Caco-2 (cell line): Measurements from ENCODE around the gene CLIC5. TPM values are rescaled to one million over a fixed set of nuclear protein-coding genes. Genes with fewer than 3 reads are reported as not detected.

Experiments
- BruUV-seq: library from RNA; stranded (reverse); fragments of 400-500 nt; replicated peaks from 2 replicates; lab custom pipeline; 2021; lab: Mats Ljungman, UMichigan
- CTCF ChIA-PET: fragments of 300-600 bp; sonication (Branson Sonifier 250); formaldehyde crosslinking; loops from one replicate; lab custom pipeline; 2022; ENCODE audit warnings: antibody characterized with exemption; lab: Charles Lee
- POLR2A ChIA-PET: fragments of 300-600 bp; sonication (Branson Sonifier 250); formaldehyde crosslinking; loops from one replicate; lab custom pipeline; 2022; ENCODE audit warnings: antibody characterized with exemption; lab: Charles Lee
- DNase-seq, 2 experiments: peaks; one replicate each; pipeline versions ENCODE4 v3.0.0 to v3.0.0-alpha.2; 2020 to 2022
- H3K27me3 ChIP-seq: replicated peaks from 2 replicates; pipeline ENCODE4 v1.6.0; 2011; ENCODE audit warnings: low read length; ENCODE audit not compliant: control insufficient read depth, insufficient read depth
- H3K36me3 ChIP-seq: 2 replicates; pipeline ENCODE4 v1.5.1; 2011; ENCODE audit warnings: low read length; ENCODE audit not compliant: control insufficient read depth, insufficient read depth
- H3K4me1 ChIP-seq: fragments of 250-450 bp; sonication (Bioruptor Pico); 2 replicates; pipeline ENCODE4 v1.5.1; 2020; ENCODE audit warnings: mild to moderate bottlenecking
- H3K4me3 ChIP-seq: 2 replicates; pipeline ENCODE4 v1.5.1; 2011; ENCODE audit warnings: low read depth, mild to moderate bottlenecking, control low read depth, low read length
- H3K9me3 ChIP-seq: fragments of 250-450 bp; sonication (Bioruptor Pico); 2 replicates; pipeline ENCODE4 v1.5.1; 2020; ENCODE audit warnings: mild to moderate bottlenecking, moderate library complexity
- H3K27ac Mint-ChIP-seq: one replicate; pipeline ENCODE4 v1.8.0; 2022; ENCODE audit warnings: mixed read lengths; ENCODE audit not compliant: unreplicated experiment
- H3K27me3 Mint-ChIP-seq: one replicate; pipeline ENCODE4 v1.8.0; 2022; ENCODE audit warnings: mixed read lengths; ENCODE audit not compliant: insufficient read depth, unreplicated experiment
- H3K36me3 Mint-ChIP-seq: one replicate; pipeline ENCODE4 v1.8.0; 2022; ENCODE audit warnings: mild to moderate bottlenecking, mixed read lengths; ENCODE audit not compliant: insufficient read depth, unreplicated experiment
- H3K4me1 Mint-ChIP-seq: one replicate; pipeline ENCODE4 v1.8.0; 2022; ENCODE audit warnings: low read depth, mixed read lengths; ENCODE audit not compliant: unreplicated experiment
- H3K4me3 Mint-ChIP-seq: one replicate; pipeline ENCODE4 v1.8.0; 2022; ENCODE audit warnings: mild to moderate bottlenecking, moderate library complexity, mixed read lengths; ENCODE audit not compliant: unreplicated experiment
- H3K9me3 Mint-ChIP-seq: one replicate; pipeline ENCODE4 v1.8.0; 2022; ENCODE audit warnings: mixed read lengths; ENCODE audit not compliant: unreplicated experiment
- intact Hi-C: fragments of 100-400 bp; cut with micrococcal nuclease; formaldehyde crosslinking; loops from one replicate; pipeline ENCODE4 v1.10.0; 2022; ENCODE audit not compliant: unreplicated experiment
- total RNA-seq: library from RNA; stranded (reverse); gene quantifications from 2 replicates; pipeline ENCODE4 v1.2.3, GENCODE V29; 2022
- TF ChIP-seq, protein P1 (sequence below), 2 experiments: fragments of 200-600 bp in 1 of 2; IDR thresholded peaks; 1 replicate in 1 of 2; 2 replicates in 1 of 2; pipeline versions ENCODE4 v1.5.1 to v1.8.0; 2011 to 2022; ENCODE audit warnings: antibody characterized with exemption in 1 of 2, control low read depth in 1 of 2, inconsistent platforms in 1 of 2, low read depth in 1 of 2, low read length in 1 of 2, mild to moderate bottlenecking in 1 of 2, moderate library complexity in 1 of 2; ENCODE audit not compliant: insufficient read depth in 1 of 2, severe bottlenecking in 1 of 2, unreplicated experiment in 1 of 2

CLIC5 gene
- total RNA-seq, 1 experiment from 2014 or later: 15.1 TPM

DNA sequence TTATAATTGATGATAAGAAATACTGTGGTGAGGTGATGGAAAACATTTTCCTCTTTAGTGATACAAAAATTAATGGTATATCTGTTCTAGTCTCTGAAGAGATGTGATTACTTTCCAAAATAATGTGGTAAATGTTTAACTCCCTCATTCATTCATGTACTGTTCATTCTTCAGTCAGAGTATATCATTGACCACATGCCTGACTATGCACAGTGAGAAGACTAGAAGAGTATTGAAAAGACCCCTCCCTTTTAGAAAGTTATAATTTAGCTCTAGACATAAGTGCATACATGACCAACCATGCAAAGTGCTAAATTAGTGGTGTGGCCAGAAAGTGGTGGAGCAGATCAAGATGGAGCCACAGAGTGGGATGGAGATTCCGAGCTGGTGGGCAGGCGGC is 133.0 kb downstream of the CLIC5 start:
- POLR2A ChIA-PET: no interaction called here

DNA sequence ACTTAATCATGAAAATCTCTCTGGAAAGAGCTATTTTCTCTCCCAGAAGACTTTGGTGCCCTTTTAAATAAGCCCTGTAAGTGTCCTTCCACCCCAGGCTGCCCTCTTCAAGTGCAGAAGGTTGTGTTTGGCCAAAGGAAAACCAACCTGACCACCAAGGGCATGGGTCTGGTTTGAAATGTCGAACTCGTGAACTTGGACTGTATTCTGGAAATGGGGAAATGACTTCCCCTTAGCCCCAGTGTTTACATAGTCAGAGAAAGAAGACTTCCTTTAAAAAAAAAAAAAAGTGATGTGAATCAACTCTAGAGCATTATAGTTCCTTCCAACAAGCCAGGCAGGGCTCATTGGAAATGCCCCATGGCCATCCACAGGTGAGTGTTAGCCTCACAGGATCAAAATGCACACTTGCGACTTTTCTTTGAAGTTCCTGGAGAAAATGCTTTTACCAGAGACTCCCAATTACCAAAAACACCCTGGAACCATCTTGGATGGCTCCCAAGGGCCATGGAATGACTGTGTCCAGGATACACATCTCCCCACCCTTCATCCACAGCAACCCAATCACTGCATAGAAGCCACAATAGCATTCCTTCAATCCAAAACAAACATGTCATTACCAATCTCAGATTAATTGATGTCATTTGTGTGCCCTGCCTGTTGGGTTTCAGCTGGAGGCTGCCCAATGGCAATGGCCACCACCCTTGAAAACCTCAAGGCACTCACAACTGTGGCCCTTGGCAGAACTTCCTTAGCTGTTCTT is 133.8 kb downstream of the CLIC5 start:
- ChIA-PET POLR2A (no interaction called here), CTCF (no interaction called here)
- Histone ChIP-seq H3K9me3 (no peaks in the 10 kb centered on the region), H3K27me3 (no peaks in the 10 kb centered on the region), H3K36me3 (no peaks in the 10 kb centered on the region), H3K4me1 (peaks cover 41% of the 10 kb centered on the region), H3K4me3 (no peak overlapping the region)
- no peaks in the 10 kb centered on the region for H3K27me3 Mint-ChIP-seq
- intact Hi-C loops: loop anchor here (2.0 kb wide), 1 partner anchor 41 kb away; no protein-coding TSS in a partner anchor
- peaks cover 23% of the 10 kb centered on the region for H3K4me1 Mint-ChIP-seq
- peaks cover 20% of the 10 kb centered on the region for H3K9me3 Mint-ChIP-seq
- TF ChIP-seq, protein P1, sequence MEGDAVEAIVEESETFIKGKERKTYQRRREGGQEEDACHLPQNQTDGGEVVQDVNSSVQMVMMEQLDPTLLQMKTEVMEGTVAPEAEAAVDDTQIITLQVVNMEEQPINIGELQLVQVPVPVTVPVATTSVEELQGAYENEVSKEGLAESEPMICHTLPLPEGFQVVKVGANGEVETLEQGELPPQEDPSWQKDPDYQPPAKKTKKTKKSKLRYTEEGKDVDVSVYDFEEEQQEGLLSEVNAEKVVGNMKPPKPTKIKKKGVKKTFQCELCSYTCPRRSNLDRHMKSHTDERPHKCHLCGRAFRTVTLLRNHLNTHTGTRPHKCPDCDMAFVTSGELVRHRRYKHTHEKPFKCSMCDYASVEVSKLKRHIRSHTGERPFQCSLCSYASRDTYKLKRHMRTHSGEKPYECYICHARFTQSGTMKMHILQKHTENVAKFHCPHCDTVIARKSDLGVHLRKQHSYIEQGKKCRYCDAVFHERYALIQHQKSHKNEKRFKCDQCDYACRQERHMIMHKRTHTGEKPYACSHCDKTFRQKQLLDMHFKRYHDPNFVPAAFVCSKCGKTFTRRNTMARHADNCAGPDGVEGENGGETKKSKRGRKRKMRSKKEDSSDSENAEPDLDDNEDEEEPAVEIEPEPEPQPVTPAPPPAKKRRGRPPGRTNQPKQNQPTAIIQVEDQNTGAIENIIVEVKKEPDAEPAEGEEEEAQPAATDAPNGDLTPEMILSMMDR (IDR thresholded peaks at IDR 0.05; ENCODE audit: insufficient read depth in 1 of 2, low read depth in 1 of 2, low read length in 1 of 2, severe bottlenecking in 1 of 2, unreplicated experiment in 1 of 2): no peak
- no peaks in the 10 kb centered on the region for H3K36me3 Mint-ChIP-seq
- no peak for DNase-seq
- peak overlapping the region; percentile 96 for H3K27ac Mint-ChIP-seq
- no peak overlapping the region for H3K4me3 Mint-ChIP-seq
- BruUV-seq: no TSS peak

More for the DNA sequence above, 133.0 kb downstream of the CLIC5 start:
- H3K4me1 Mint-ChIP-seq: peaks cover 23% of the 10 kb centered on the region
- peak overlapping the region; percentile 96 for H3K27ac Mint-ChIP-seq
- Histone ChIP-seq H3K4me1 (peaks cover 45% of the 10 kb centered on the region), H3K4me3 (no peak overlapping the region), H3K27me3 (no peaks in the 10 kb centered on the region), H3K9me3 (no peaks in the 10 kb centered on the region), H3K36me3 (no peaks in the 10 kb centered on the region)
- no peaks in the 10 kb centered on the region for H3K27me3 Mint-ChIP-seq
- TF ChIP-seq, protein P1 (IDR thresholded peaks at IDR 0.05; ENCODE audit: insufficient read depth in 1 of 2, low read depth in 1 of 2, low read length in 1 of 2, severe bottlenecking in 1 of 2, unreplicated experiment in 1 of 2): no peak
- H3K9me3 Mint-ChIP-seq: peaks cover 20% of the 10 kb centered on the region
- CTCF ChIA-PET: no interaction called here
- intact Hi-C loops: no loop called here
- no peak for DNase-seq
- no peak overlapping the region for H3K4me3 Mint-ChIP-seq
- H3K36me3 Mint-ChIP-seq: no peaks in the 10 kb centered on the region
- no TSS peak for BruUV-seq

DNA sequence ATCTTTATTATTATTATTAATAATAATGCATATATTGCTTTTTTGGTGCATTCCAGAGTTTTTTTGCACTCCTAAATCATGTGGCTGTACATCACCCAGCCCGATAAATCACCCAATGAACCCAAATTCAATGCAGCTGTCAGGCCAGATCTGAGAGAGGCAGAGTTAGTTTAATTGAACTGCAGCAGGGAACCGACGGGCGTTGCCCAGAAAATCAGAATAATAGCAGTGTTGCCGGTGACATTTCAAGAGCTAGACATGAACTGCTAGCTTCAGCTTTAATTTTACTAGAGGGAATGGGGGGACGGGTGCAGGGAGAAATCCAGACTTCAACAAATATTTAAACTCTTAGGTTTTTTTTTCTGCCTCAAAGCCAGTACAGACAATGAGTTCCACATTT is 135.0 kb downstream of the CLIC5 start:
- peak in 1 of 2 experiments; percentile 29 for DNase-seq
- no peaks in the 10 kb centered on the region for H3K9me3 ChIP-seq
- TSS peak; percentile 93 for BruUV-seq
- Mint-ChIP-seq H3K27ac (peak overlapping the region; percentile 96), H3K9me3 (peaks cover 20% of the 10 kb centered on the region), H3K36me3 (no peaks in the 10 kb centered on the region), H3K27me3 (no peaks in the 10 kb centered on the region), H3K4me3 (peak overlapping the region; percentile 50), H3K4me1 (peaks cover 23% of the 10 kb centered on the region)
- TF ChIP-seq, protein P1 (IDR thresholded peaks at IDR 0.05; ENCODE audit: insufficient read depth in 1 of 2, low read depth in 1 of 2, low read length in 1 of 2, severe bottlenecking in 1 of 2, unreplicated experiment in 1 of 2): no peak
- H3K36me3 ChIP-seq: no peaks in the 10 kb centered on the region
- intact Hi-C loops: loop anchor here (1.0 to 2.0 kb wide), 3 partner anchors 37 to 71 kb away; no protein-coding TSS in a partner anchor
- POLR2A ChIA-PET: interaction anchor here (0.7 to 1.0 kb wide), 2 partner anchors 39 to 503 kb away, joined by 3 read pairs; partner anchors contain the start of gene SUPT3H
- peaks cover 41% of the 10 kb centered on the region for H3K4me1 ChIP-seq
- CTCF ChIA-PET: interaction anchor here (1.0 to 1.1 kb wide), 2 partner anchors 50 to 166 kb away, joined by 3 read pairs; no protein-coding TSS in a partner anchor
- no peaks in the 10 kb centered on the region for H3K27me3 ChIP-seq
- no peak overlapping the region for H3K4me3 ChIP-seq
